ENCODE data around the gene DPP6.

Gene DPP6

GRCh38 chr7:154853727-154854095 lies 801.5 kb downstream of the DPP6 start:
- Histone ChIP-seq H3K27me3 (ENCODE audit: insufficient read depth, low read depth, severe bottlenecking) (peaks cover 95% of the 10 kb centered on the region), H3K36me3 (no peaks in the 10 kb centered on the region), H3K27ac (no peak overlapping the region), H3K4me3 (ENCODE audit: low read depth, low read length) (no peak overlapping the region), H3K9me3 (ENCODE audit: severe bottlenecking) (no peaks in the 10 kb centered on the region)
- TF ChIP-seq CTCF (IDR thresholded peaks at IDR 0.05; ENCODE audit: low read depth, low read length): no peak
- DNase-seq: no peak

GRCh38 chr7:154854836-154855235 lies 802.6 kb downstream of the DPP6 start:
- Histone ChIP-seq H3K9me3 (ENCODE audit: severe bottlenecking) (no peaks in the 10 kb centered on the region), H3K27ac (no peak overlapping the region), H3K27me3 (ENCODE audit: insufficient read depth, low read depth, severe bottlenecking) (peaks cover 98% of the 10 kb centered on the region), H3K36me3 (no peaks in the 10 kb centered on the region), H3K4me3 (ENCODE audit: low read depth, low read length) (no peak overlapping the region)
- TF ChIP-seq CTCF (IDR thresholded peaks at IDR 0.05; ENCODE audit: low read depth, low read length): no peak
- no peak for DNase-seq

- peaks cover 100% of the 10 kb centered on the region for H3K27me3 ChIP-seq (ENCODE audit: insufficient read depth, low read depth, severe bottlenecking)
- H3K36me3 ChIP-seq: no peaks in the 10 kb centered on the region
- no peak overlapping the region for H3K27ac ChIP-seq
- H3K9me3 ChIP-seq (ENCODE audit: severe bottlenecking): no peaks in the 10 kb centered on the region
- no peak for TF ChIP-seq CTCF (IDR thresholded peaks at IDR 0.05; ENCODE audit: low read depth, low read length)
- H3K4me3 ChIP-seq (ENCODE audit: low read depth, low read length): no peak overlapping the region
- no peak for DNase-seq
Observed at GRCh38 chr7:154855366-154855765, 803.2 kb downstream of the DPP6 start.

DNA sequence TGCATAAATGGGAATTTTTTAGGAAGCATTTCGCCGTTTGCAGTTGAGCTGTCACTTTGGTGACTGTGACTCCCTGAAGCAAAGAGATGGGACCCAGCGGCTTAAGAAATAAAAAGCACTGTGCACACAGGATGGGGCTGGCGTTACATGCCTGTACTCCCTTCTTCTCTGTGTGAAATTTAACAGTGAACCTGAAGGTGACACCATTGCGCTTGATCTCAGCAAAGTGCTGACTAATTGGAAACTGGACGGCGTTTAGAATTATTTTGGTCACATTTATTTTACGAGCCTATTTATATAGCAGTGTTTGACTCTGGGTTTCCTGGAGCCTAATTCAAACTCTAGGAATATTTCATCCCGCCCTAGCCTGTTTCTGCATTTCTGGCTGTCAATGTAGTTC lies 804.5 kb downstream of the DPP6 start:
- H3K36me3 ChIP-seq: no peaks in the 10 kb centered on the region
- H3K9me3 ChIP-seq (ENCODE audit: severe bottlenecking): no peaks in the 10 kb centered on the region
- no peak overlapping the region for H3K27ac ChIP-seq
- no peak overlapping the region for H3K4me3 ChIP-seq (ENCODE audit: low read depth, low read length)
- peaks cover 100% of the 10 kb centered on the region for H3K27me3 ChIP-seq (ENCODE audit: insufficient read depth, low read depth, severe bottlenecking)
- DNase-seq: no peak
- no peak for TF ChIP-seq CTCF (IDR thresholded peaks at IDR 0.05; ENCODE audit: low read depth, low read length)

DNA sequence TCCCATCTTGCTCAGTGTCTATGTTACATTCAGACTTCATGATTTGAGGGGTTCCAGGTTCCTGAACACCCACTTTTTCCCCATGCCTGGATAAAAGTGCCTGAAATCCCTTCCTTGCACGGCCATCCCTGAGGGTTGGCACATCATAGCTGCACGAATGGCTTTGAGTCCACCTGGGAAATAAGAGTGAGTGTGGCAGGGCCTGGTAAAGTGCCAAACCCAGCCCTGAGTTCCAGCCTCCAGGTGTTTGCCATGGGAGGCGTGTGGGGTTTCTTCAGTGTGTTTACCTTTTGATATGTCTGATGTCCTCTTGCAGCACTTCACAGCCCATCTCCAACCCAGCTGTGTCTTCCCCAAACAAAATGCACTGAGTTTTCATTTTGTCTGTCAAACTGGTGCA lies 805.0 kb downstream of the DPP6 start:
- H3K27me3 ChIP-seq (ENCODE audit: insufficient read depth, low read depth, severe bottlenecking): peaks cover 100% of the 10 kb centered on the region
- no peak overlapping the region for H3K27ac ChIP-seq

More for the DNA sequence above, 805.0 kb downstream of the DPP6 start:
- no peak for TF ChIP-seq CTCF (IDR thresholded peaks at IDR 0.05; ENCODE audit: low read depth, low read length)
- no peak for DNase-seq
- Histone ChIP-seq H3K9me3 (ENCODE audit: severe bottlenecking) (no peaks in the 10 kb centered on the region), H3K36me3 (no peaks in the 10 kb centered on the region), H3K4me3 (ENCODE audit: low read depth, low read length) (no peak overlapping the region)
